ENCODE data around the gene P4HB.

The P4HB gene

DNA sequence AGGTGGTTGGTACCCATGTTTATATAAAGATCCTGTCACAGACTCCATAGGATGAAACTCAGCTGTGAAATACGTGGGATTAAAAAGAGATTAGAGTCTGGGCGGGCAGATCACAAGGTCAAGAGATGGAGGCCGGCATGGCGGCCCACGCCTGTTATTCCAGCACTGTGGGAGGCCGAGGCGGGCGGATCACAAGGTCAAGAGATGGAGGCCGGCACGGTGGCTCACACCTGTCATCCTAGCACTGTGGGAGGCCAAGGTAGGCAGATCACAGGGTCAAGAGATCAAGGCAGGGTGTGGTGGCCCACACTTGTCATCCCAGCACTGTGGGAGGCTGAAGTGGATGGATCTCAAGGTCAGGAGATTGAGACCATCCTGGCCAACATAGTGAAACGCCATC is 35.1 kb upstream of the P4HB start:
- no peak for DNase-seq

DNA sequence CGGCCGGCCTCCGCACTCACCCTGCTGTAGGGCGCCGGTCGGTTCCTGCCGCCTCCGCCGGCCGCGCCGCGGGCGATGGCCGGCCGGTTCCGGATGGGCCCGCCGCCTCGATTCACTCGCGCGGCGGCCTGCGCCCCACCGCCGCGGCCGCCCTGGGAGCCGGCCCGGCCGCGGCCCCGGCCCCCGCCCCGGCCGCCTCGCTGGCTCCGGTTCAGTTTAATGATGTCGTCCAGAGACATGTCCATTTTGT is 30.9 kb upstream of the P4HB start:
- no peak for DNase-seq

DNA sequence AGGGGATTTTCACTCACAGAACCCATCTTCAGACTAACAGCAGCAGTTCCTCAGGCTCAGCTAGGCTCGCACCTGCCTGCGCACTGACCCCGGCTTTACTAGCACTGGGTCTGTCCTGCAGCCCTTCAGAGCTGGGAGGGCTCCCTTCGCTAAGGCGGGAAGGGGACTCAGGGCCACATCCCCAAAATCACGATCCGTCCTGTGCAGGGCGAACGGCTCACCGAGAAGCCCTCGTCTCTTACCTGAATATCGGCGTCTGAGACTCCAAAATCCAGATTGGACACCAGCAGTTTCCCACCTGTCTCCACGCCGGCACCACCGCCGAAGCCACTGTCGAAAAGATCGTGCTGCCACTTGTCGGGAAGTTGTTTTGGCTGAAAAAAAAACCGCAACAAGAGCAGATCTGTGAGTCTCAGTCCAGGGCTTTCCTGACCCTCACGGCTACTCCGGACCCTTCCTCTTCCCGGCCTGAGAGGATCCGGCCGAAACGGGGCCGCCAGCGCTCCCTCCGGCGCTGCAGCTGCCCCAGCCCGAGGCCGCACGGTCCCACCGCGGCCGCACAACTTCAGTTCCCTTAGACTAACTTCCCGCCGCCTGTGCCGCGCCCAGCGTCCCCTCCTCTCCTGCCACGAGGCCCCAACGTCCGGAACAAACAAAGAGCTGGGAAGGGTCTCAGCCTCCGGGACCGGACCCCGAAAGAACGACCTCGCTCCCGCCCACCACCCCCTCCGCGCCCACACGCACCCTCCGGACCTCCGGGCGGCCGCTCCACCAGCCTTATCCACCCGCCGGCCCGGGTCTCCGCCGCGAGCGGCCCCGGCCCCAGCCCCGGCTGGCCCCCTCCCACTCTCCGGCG is 30.3 kb upstream of the P4HB start:
- DNase-seq: peak in 1 of 2 donors; percentile 21

DNA sequence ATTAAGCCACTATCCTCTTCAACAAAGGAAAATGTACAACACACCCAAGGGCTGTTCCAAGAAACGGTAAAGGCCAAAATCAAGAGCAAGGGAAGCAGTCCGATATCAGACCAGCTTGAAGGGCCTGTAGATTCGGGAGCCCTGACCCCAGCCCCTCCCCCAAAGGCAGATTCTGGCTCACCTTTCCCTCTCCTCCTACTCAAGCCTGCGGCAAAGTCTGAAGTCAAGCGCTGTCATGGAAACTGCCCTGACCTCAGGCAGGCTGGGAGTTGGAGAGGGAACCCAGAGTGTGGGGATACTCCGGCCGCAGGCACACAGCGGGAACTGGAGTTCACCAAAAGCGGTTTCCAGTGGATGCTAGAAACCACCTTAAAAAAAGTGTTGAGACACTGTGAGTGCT is 29.3 kb upstream of the P4HB start:
- DNase-seq: no peak

DNA sequence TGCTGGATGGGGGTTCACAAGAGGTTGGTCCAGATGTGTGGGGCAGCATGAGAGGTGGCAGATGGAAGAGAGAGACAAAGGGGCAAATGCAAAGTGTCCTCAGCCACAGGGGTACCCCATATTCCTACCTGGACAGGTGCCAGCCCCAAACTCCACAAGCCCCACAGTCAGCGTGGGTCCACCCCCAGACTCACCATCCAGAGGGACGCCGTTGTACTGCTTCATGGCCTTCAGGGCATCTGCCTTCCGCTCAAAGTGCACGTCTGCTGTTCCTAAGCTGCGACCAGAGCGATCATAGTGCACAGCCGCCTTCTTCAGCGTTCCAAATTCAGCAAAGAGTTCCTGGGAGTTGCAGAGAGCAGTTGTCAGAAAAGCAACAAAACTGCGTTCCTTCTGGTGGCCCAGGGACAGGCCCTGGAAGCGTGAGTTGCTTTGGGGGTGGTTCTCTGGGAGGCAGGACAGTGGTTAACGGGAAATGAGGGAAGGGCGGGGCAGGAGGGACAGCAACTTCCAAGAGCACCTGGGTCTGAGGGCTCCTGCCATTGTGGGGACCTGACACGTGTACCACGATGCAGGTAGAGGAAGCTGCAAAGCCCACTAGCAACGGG is 28.8 kb upstream of the P4HB start:
- no peak for DNase-seq

DNA sequence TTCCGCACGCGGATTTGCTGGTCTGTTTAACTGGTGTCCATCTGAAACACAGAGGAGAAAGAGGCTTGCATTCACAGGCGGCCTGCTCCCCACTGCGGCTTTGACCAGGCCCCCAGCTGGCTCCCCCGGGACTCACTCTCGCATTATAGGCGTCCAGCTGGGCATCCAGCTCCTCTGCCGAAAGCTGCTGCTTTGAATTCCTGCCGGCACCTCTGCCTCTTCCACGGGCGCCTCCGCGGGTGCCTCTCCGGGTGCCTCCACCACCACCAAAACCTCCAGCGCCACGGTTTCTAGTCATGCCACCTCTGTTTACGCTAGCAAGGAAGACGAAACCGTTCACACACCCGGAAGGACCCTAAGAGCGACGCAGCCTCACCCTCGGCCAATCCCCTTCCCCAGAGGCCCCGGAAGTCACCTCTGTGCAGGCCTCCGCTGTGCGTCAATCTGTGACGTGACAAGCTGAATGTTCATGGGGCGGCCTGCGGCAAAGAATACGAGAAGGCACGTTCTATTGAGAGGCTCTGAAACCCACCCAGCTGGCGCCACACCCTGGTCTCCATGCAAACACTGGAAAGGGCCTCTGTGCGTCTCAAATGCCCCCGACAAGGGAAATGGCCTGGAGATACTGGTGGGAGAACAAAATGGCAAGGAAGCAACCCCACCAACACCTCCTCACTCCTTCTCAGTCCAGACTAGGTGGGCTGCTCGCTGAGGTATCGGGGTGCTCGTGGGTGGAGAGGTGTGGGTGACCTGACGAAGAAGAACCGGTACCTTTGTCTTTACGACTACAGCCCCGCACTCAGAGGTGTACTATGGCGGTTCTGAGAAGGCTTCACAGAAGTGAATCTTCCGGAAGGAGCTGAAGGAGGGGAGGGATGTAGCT is 28.0 kb upstream of the P4HB start:
- DNase-seq: no peak

DNA sequence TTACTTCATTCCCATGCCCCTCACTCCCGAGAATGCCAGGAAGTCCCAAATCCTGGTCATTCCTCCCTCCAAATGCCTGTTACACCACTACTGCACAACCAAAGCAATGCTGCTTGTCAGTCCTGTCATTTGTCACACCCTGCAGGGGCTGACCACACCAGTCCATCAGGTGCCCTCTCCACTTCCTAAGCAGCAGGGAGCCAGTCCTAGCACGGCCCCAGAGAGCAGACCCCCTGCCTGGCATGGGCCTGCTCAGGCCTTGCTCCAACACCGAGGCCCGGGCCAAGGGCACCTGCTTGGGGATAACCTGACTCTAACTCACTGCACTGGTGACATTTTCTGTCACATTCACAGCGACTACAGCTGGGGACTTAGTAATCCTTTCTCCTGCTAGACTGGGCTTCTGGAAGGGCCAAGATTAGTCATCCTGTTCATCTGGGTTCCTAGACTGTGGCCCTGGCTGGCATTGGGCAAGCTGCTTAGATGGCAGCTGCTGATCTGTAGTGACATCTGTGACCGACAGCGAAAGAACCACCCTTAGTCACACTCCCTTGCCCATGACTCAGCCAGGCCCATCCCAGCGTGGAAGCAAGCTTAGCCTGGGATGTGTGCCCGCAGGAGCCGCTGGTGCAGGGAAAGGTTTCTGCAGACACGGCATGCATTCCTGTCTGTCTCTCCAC is 25.7 kb upstream of the P4HB start:
- no peak for DNase-seq

DNA sequence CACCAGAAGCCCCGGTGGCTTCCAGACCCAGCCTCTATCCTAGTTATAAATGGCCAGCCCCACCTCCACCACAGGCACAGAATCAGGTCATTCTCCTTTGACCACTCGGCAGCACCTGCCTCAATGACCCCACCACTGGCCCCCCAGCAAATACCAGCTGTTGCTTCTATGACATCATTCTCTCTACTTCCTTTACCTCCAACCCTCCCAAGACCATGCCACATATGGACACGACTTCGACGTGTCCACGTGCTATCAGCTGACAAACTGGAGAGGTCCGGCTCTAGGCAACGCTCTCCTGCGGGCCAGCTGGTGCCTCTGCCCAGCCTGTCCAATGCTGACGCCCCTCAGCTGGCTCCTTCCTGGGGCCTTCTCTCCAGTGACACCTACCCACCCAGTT is 25.1 kb upstream of the P4HB start:
- DNase-seq: no peak

DNA sequence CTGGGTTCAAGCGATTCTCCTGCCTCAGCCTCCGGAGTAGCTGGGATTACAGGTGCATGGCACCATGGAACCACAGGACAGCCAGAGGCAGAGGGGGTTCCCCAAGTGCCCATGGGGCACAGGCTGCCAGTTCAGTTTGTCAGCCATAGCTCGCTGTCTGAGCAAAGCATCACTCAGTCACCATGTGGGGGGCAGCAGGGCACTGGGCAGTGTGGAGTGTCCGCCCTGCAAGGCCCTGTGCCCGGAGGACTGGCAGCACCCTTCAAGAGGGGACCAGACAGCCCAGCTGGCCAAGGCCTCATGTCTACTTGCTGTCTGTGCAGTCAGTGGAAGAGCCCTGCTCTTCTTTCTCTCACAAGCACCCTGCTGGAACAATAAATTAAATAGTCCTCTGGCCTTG is 24.6 kb upstream of the P4HB start:
- DNase-seq: no peak

DNA sequence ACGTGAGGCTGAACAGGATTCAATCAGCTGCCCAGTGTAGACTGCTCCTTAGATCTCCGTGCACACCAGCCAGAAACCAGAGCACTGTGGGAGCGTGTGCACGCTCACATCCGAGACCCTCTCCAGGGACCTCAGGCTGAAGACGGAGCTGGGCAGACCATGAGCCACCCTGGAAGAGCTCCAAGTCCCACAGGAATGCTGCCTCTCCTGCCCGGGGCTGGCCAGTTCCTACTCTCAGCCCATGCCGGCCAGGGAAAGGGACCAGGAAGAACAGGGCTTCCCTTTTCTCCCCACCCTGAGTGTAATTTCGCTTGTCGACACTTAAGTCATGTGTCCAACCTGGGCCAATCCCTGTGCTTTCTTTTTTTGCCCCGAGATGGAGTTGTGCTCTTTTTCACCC is 24.2 kb upstream of the P4HB start:
- no peak for DNase-seq

DNA sequence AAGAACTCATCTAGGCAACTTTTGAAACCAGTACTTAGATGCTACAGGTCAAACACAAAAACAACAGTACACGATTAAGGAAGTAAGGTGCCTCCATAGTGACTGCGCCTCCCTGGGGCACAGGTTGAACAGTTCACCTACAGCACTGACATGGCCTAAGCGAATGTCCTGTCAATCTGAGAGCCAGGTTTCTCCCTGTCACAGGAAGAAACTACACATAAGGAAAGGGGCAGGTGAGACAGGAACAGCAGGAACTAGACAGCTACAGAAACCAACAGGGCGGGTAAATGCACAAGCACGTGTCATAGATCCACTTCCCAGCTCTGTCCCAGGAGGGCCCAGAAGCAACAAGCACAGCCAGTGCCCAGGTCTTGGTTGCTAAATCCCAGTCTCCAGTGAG is 18.8 kb upstream of the P4HB start:
- no peak for DNase-seq

DNA sequence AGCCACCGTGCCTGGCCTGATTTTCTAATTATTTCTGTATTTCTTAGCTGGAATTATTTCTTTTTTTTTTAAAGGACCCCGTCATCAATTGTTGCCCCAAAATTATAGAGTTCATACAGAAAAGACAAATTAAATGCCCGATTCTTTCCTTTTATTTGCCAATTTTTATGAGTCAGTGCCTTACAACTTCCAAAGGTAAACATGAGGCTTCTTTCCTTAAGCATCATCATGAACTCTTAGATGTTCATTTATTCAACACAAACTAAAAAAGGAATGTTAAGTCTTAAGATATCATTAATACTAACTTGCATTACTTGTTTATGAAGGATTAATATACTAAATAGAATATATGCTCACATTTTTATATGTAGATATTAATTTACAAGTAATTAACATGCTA is 18.0 kb upstream of the P4HB start:
- no peak for DNase-seq

DNA sequence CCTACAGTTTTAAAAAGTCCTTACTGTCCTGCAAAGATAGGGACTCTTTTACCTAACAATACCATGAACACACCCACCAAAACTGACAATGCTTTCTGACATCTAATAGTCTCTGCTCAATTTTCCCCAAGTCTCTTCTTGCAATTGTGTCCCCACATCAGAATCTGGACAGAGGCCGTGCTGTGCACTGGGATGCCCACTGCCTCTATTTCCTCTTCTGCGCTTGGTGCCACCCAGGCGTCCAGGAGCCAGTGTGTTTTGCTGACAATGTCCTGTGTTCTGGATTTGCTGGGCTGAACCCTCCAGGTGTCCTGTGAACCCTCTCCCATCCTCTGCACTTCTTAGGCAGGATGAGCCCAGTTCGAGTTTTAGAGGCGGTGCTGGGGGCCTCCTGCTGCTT is 17.2 kb upstream of the P4HB start:
- no peak for DNase-seq

DNA sequence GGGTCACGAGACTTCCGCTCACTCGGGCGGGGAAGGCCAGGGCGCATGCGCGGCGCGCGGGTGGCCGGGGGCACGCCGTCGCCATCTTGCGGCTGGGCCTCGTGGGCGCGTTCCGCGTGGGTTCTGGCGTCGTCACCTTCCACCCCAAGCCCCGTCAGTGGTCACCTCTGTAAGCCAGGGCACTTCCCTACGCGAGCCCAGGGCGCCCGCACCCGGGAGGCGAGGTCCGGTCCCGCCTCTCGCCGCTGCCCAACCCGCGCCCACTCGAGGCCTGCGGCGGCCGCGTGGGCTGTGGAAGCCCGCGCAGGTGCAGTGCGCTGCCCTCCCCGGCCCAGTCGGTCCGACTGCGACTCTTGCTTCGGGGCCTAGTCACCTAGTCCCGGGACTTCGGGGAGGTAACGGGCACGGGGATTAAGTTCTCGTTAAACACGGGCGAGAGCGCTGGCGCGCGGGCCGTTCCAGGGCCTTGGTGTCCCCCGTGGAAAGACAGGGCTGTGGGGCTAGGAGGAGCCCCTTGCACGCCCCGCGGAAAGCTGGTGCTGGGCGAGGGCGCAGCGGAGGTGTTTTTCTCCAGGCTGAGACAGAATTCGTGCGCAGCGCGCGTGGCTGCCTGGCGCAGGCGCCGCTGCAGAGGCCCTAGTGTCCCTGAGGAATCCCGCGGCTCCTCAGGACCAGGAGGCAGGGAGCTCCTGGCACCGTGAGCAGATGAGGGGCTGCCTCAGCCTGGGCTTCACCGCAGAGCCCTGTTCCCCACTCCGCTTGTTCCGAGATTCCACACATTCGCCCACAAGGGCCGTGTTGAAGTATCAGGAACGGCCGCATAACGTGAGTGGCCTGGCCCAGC is 11.3 kb upstream of the P4HB start:
- DNase-seq: peak; percentile 95 to 96

DNA sequence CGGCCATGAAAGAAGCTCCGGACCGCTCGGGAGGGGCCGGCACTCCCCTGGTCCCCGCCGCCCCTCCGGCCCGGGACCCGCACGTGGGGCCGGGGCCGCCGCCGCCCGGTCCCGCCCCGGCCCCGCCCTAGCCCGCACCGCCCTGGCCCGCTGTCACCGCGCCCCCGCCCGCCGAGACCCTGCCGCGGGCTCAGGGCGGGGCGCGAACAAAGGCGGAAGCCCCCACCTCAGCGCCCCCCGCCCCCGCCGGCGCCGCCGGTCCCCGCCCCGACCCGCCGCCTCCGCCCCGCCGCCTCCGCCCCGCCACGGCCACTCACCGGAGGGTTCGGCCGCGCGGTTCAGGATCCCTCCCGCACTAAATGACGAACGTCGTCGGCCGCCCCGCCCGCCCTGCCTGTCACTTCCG is 10.6 kb upstream of the P4HB start, which contains the start of gene ARHGDIA:
Gene ARHGDIA (minus strand): TSS at position 357 of the 406 bp plus-strand sequence. CDS start 1,407 bp downstream, outside the sequence.
- no peak for DNase-seq

DNA sequence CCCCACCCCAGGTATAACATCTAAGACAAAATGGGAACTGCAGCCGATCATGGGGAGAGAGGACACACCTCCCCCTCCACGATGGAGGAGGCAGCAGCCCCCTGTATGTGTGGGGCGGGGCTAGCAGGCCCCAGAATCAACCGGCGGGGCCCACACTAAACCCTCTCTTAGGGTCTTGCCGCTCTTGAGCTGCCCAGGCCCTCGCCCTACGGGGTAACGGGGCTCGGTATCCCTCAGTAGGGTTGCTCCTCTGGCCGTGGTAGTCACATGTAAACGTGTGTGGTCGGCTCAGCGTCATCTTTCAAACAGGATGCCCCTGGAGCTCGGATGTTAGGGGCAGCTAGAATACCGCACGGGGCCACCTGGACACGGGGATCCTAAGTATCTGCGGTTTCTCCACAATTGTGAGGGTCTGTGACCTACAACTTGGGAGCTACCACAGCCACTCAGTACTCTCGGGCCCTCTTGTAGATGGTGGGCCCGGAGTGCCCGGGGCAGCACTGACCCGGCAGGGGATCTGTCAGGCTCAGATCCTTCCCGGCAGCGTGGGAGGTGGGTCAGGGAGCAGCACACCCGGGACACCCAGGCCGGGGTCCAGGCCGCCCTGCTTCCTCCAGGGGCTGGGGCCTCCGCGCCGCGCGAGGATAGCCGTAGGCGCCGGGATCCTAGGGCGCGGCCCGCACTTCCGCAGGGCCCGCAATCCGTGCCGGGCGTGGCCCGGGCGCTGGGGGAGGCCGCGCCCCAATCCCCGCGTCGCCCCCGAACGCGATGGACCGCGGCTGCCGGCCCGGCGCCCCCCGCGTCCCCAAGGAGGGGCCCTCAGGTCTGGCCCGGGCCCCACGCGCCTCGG is 10.0 kb upstream of the P4HB start:
- peak in 1 of 2 donors; percentile 54 for DNase-seq

DNA sequence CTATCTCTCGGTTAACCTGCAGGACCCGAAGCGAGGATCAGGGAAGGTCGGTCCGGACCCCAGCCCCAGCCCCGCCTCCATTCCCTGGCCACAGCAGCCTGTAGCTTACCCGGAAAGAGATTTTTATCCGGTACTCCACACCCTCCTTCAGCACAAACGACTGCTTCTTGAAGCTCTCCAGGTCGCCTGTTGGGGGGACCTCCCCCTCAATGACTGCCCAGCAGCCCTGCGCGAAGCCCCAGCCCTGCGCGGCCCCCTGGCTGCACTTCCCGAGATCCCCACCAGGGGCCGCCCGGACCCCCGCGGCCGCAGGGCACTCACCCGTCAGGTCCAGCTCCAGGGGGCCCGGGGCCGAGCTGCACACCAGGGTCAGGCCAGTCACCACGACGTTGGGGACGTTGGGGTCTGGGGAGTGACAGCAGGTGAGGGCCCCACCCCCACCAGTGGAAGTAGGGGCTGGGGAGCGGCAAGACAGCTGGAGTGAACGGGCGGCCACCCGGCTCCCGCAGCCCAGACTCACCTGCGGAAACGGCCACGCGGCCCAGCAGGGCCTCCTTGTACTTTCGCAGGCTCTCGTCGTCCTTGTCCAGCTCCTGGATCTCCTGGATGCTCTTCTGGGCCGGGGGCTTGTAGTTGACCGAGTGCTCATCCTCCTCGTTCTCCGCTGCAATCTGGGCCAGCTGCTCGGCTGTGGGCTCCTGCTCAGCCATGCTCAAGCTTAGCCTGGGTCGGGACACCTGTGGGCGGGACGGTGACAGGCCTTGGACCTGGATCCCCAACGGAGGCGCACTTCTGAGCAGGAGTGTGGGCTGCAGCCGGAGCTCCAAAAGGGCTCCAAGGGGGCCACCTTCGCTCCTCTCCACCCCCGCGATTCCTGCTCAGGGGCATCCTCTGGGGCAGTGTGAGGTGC is 9.1 kb upstream of the P4HB start:
- peak in 1 of 2 donors; percentile 40 for DNase-seq

DNA sequence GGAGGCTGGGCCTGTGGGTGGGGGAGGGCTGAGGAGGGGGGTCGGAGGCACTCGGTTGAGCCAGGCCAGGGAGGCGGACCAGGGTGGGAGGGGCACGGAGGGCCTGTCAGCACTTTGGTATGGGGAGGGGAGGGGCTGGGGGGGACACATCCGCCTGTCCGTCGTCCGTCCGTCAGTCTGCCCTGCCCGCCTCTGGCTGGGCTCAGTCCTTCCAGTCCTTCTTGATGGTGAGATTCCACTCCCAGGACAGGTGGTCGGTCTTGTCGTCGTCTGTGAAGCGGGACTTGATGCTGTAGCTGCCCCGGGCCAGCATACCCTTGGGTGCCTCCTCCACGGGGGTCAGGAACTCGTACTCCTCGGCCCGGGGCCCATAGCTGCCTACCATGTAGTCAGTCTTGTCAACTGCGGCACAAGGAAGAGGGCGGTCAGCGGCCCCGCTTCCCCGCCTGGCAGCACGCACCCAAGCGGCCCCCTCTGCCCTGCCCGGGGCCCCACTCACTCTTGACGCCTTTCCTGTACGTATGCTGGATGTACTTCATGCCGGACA is 8.4 kb upstream of the P4HB start:
- DNase-seq: no peak

DNA sequence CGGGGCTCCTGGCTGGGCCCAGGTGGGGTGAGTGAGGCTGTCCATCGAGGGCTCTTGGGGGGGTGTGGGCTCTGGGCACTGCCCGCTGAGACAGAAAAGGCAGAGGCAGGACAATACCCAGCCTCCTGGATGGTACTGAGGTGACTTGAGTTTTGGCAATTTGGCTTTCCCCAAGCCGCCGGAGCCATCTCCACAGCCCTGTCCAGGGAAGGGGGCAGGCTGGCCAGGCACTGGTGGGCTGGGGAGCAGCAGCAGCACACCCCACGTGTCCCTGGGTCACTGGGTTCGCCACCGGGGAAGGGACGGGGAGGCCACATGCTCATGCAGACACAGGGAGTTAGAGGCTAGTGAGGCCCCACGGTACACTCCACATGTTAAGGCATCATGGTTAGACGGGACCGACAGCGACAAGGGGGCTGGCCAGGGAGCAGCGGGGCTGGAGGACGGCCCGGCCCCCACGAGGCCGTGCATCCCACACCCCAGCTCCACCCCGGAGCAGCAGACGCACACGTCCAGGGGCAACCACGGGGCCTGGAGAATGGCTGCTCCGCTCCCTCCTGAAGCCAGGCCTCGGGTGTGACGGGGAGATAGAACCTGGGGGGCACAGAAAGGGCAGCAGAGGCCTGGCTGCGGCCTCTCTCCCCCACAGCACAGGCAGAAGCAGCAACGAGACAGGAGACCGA is 7.8 kb upstream of the P4HB start:
- no peak for DNase-seq

Measured in CD4-positive, alpha-beta T cell treated with Interferon alpha-2 for 1 hour (primary cell).